K562 (cell line): ENCODE data around the gene WDR64. TPM values are rescaled to one million over a fixed set of nuclear protein-coding genes. Genes with fewer than 3 reads are reported as not detected.

Experiments used
- polyA plus RNA-seq, 8 experiments: library from polyadenylated mRNA; depleted of rRNA in 4 of 8; stranded (reverse) in 5 of 8; unstranded in 3 of 8; fragments of >200 nt; fragmentation: Nextera tagmentation in 2 of 8; fragmentation: Illumina TruSeq in 1 of 8; extraction: Ambion mirVana in 2 of 8; extraction: Trizol in 1 of 8; gene quantifications; 2 replicates each; pipeline versions ENCODE4 v1.2.1 to v1.2.3, GENCODE V29; 2011 to 2014; ENCODE audit warnings: inconsistent platforms in 1 of 8, missing spikeins in 1 of 8
- total RNA-seq, 7 experiments: library from RNA; depleted of rRNA in 6 of 7; stranded (reverse); fragments of >200 nt in 6 of 7; fragmentation: Illumina TruSeq in 2 of 7; extraction: Trizol in 2 of 7; gene quantifications; 2 replicates each; pipeline versions ENCODE4 v1.2.1 to v1.2.3, GENCODE V29; 2011 to 2021; ENCODE audit warnings: low replicate concordance in 1 of 7

The WDR64 gene
- total and polyA plus RNA-seq, 9 of the 15 experiments (the other 6 are each of a cell fraction or from before 2014, with no cell fraction given), result 0.06 to 0.29 (median 0.19) TPM; not detected in 5

Other genes starting within 250 kb of the WDR64 start
- 130 and 160 TPM in 2 replicates for gene FH, start 132.5 kb upstream of the WDR64 start, total RNA-seq (2014; rRNA removed)
- 240 and 270 TPM in 2 replicates for gene FH, start 132.5 kb upstream of the WDR64 start, total RNA-seq (2014; rRNA removed; fragmentation: Illumina TruSeq; extraction: Trizol)
- 214 and 215 TPM in 2 replicates for gene FH, start 132.5 kb upstream of the WDR64 start, total RNA-seq (2015; rRNA removed; fragmentation: Illumina TruSeq; extraction: Trizol)
- gene FH, start 132.5 kb upstream of the WDR64 start, total RNA-seq (2021), result 208 and 211 TPM in 2 replicates
- gene FH, start 132.5 kb upstream of the WDR64 start, polyA plus RNA-seq (2011; rRNA removed), result 184 and 233 TPM in 2 replicates
- 187 and 196 TPM in 2 replicates for gene FH, start 132.5 kb upstream of the WDR64 start, polyA plus RNA-seq (2014; fragmentation: Illumina TruSeq; extraction: Trizol)
- 100 to 1,000 TPM; 117 to 163 TPM for gene FH, start 132.5 kb upstream of the WDR64 start, polyA plus RNA-seq (2014; fragmentation: Nextera tagmentation; extraction: Ambion mirVana)
- 224 and 237 TPM in 2 replicates for gene FH, start 132.5 kb upstream of the WDR64 start, polyA plus RNA-seq (2014; rRNA removed)
- not detected in 2 replicates for gene KMO, start 119.9 kb upstream of the WDR64 start, total RNA-seq (2014; rRNA removed)
- not detected in 2 replicates for gene KMO, start 119.9 kb upstream of the WDR64 start, total RNA-seq (2014; rRNA removed; fragmentation: Illumina TruSeq; extraction: Trizol)
- 0.11 and 0.19 TPM in 2 replicates for gene KMO, start 119.9 kb upstream of the WDR64 start, total RNA-seq (2015; rRNA removed; fragmentation: Illumina TruSeq; extraction: Trizol)
- not detected in 2 replicates for gene KMO, start 119.9 kb upstream of the WDR64 start, total RNA-seq (2021)
- 0.01 and 0.03 TPM in 2 replicates for gene KMO, start 119.9 kb upstream of the WDR64 start, polyA plus RNA-seq (2011; rRNA removed)
- gene KMO, start 119.9 kb upstream of the WDR64 start, polyA plus RNA-seq (2014; fragmentation: Illumina TruSeq; extraction: Trizol), result not detected in 2 replicates
- under 1 TPM in 1 of 2 experiments, not detected in 1; 0.01 TPM for gene KMO, start 119.9 kb upstream of the WDR64 start, polyA plus RNA-seq (2014; fragmentation: Nextera tagmentation; extraction: Ambion mirVana)
- 0.04 TPM in 1 of 2 replicates, not detected in the other for gene KMO, start 119.9 kb upstream of the WDR64 start, polyA plus RNA-seq (2014; rRNA removed)
- 48.5 and 54.5 TPM in 2 replicates for gene CHML, start 11.9 kb upstream of the WDR64 start, total RNA-seq (2014; rRNA removed)
- 88.3 and 95.1 TPM in 2 replicates for gene CHML, start 11.9 kb upstream of the WDR64 start, total RNA-seq (2014; rRNA removed; fragmentation: Illumina TruSeq; extraction: Trizol)
- 57.4 and 63.9 TPM in 2 replicates for gene CHML, start 11.9 kb upstream of the WDR64 start, total RNA-seq (2015; rRNA removed; fragmentation: Illumina TruSeq; extraction: Trizol)
- gene CHML, start 11.9 kb upstream of the WDR64 start, total RNA-seq (2021), result 77.4 and 84.2 TPM in 2 replicates
- gene CHML, start 11.9 kb upstream of the WDR64 start, polyA plus RNA-seq (2011; rRNA removed), result 65.1 and 75.1 TPM in 2 replicates
- gene CHML, start 11.9 kb upstream of the WDR64 start, polyA plus RNA-seq (2014; fragmentation: Illumina TruSeq; extraction: Trizol), result 51.0 and 62.8 TPM in 2 replicates
- 10 to 100 TPM; 13.0 to 15.9 TPM for gene CHML, start 11.9 kb upstream of the WDR64 start, polyA plus RNA-seq (2014; fragmentation: Nextera tagmentation; extraction: Ambion mirVana)
- gene CHML, start 11.9 kb upstream of the WDR64 start, polyA plus RNA-seq (2014; rRNA removed), result 35.1 and 35.8 TPM in 2 replicates
- 19.3 and 24.3 TPM in 2 replicates for gene OPN3, start 11.9 kb upstream of the WDR64 start, total RNA-seq (2014; rRNA removed)
- gene OPN3, start 11.9 kb upstream of the WDR64 start, total RNA-seq (2014; rRNA removed; fragmentation: Illumina TruSeq; extraction: Trizol), result 20.2 and 21.2 TPM in 2 replicates
- 17.0 and 17.7 TPM in 2 replicates for gene OPN3, start 11.9 kb upstream of the WDR64 start, total RNA-seq (2015; rRNA removed; fragmentation: Illumina TruSeq; extraction: Trizol)
- 16.4 and 18.1 TPM in 2 replicates for gene OPN3, start 11.9 kb upstream of the WDR64 start, total RNA-seq (2021)
- 34.6 and 35.8 TPM in 2 replicates for gene OPN3, start 11.9 kb upstream of the WDR64 start, polyA plus RNA-seq (2011; rRNA removed)
- gene OPN3, start 11.9 kb upstream of the WDR64 start, polyA plus RNA-seq (2014; fragmentation: Illumina TruSeq; extraction: Trizol), result 18.1 and 22.1 TPM in 2 replicates
- gene OPN3, start 11.9 kb upstream of the WDR64 start, polyA plus RNA-seq (2014; fragmentation: Nextera tagmentation; extraction: Ambion mirVana), result 1 to 10 TPM; 4.2 to 6.3 TPM
- gene OPN3, start 11.9 kb upstream of the WDR64 start, polyA plus RNA-seq (2014; rRNA removed), result 11.6 and 19.6 TPM in 2 replicates
- gene EXO1, start 195.9 kb downstream of the WDR64 start, total RNA-seq (2014; rRNA removed), result 79.6 and 95.1 TPM in 2 replicates
- 125 and 135 TPM in 2 replicates for gene EXO1, start 195.9 kb downstream of the WDR64 start, total RNA-seq (2014; rRNA removed; fragmentation: Illumina TruSeq; extraction: Trizol)
- gene EXO1, start 195.9 kb downstream of the WDR64 start, total RNA-seq (2015; rRNA removed; fragmentation: Illumina TruSeq; extraction: Trizol), result 101 and 108 TPM in 2 replicates
- 101 and 107 TPM in 2 replicates for gene EXO1, start 195.9 kb downstream of the WDR64 start, total RNA-seq (2021)
- gene EXO1, start 195.9 kb downstream of the WDR64 start, polyA plus RNA-seq (2011; rRNA removed), result 54.6 and 65.9 TPM in 2 replicates
- 105 and 116 TPM in 2 replicates for gene EXO1, start 195.9 kb downstream of the WDR64 start, polyA plus RNA-seq (2014; fragmentation: Illumina TruSeq; extraction: Trizol)
- gene EXO1, start 195.9 kb downstream of the WDR64 start, polyA plus RNA-seq (2014; fragmentation: Nextera tagmentation; extraction: Ambion mirVana), result 10 to 100 TPM; 36.0 to 83.9 TPM
- 69.5 and 71.9 TPM in 2 replicates for gene EXO1, start 195.9 kb downstream of the WDR64 start, polyA plus RNA-seq (2014; rRNA removed)